GM21447 (cell line): ENCODE results near the gene PCDHA7.
"Not testable (repeated sequence)": the region's sequence is repeated elsewhere in the genome, so short reads cannot be mapped to it uniquely, and the experiment has no call there.

Source experiments
- ATAC-seq: cut with Tn5 transposase; IDR thresholded peaks from one replicate; pipeline ENCODE4 v1.9.1; 2021; ENCODE audit not compliant: unreplicated experiment

The PCDHA7 gene

DNA sequence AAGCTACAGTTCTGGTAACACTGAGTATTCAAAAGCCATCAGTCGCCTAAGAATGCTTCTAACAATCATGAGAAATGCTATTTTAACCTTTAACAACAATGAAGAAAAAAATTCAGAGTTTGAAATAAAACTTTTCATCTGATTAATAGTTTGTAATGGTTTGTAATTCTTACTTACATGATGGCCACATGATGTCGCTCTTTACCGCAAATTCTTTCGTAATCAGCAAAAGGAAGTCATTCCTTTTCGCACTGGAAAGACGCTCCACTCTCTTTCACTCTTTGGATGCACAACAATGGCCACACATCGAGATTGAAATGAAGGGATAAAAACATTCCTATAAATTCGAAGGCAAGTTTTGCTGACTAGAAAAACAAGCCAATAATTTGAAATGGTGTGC, at the start of gene PCDHA7:
Gene PCDHA7 (plus strand): TSS at position 277 of the 400 bp plus-strand sequence. CDS start 115 bp downstream, at position 392.
- no peak for ATAC-seq

DNA sequence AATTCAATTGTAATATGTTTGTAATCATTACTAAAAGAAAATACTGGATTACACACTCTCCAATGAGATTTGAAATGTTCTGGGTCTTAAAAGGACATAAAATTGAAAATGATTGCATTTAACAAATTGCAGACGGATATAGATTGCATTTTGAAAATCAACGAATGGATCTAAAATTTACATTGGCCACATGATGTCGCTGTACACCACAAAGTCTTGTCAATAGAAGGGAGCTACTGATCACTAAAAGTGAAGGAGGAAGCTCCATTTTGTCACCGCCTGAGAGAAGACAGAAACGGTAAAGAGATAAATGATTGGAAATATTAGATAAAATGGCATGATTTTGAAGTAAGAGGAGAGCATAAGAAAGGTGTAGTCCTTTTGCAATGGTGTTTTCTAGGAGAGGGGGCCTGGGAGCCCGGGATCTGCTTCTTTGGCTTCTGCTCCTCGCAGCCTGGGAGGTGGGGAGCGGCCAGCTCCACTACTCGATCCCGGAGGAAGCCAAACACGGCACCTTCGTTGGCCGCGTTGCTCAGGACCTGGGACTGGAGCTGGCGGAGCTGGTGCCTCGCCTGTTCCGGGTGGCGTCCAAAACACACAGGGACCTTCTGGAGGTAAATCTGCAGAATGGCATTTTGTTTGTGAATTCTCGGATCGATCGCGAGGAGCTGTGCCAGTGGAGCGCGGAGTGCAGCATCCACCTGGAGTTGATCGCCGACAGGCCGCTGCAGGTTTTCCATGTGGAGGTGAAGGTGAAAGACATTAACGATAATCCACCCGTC, 48.0 kb upstream of the PCDHA7 start, which contains the start of gene PCDHA1:
Gene PCDHA1 (plus strand): TSS at position 236 of the 782 bp plus-strand sequence.
- ATAC-seq = no peak

DNA sequence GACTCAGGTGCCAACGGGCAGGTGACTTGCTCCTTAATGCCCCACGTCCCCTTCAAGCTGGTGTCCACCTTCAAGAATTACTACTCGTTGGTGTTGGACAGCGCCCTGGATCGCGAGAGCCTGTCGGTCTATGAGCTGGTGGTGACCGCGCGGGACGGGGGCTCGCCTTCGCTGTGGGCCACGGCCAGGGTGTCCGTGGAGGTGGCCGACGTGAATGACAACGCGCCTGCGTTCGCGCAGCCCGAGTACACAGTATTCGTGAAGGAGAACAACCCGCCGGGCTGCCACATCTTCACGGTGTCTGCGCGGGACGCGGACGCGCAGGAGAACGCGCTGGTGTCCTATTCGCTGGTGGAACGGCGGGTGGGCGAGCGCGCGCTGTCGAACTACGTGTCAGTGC, 46.6 kb upstream of the PCDHA7 start:
- not testable (repeated sequence) for ATAC-seq

DNA sequence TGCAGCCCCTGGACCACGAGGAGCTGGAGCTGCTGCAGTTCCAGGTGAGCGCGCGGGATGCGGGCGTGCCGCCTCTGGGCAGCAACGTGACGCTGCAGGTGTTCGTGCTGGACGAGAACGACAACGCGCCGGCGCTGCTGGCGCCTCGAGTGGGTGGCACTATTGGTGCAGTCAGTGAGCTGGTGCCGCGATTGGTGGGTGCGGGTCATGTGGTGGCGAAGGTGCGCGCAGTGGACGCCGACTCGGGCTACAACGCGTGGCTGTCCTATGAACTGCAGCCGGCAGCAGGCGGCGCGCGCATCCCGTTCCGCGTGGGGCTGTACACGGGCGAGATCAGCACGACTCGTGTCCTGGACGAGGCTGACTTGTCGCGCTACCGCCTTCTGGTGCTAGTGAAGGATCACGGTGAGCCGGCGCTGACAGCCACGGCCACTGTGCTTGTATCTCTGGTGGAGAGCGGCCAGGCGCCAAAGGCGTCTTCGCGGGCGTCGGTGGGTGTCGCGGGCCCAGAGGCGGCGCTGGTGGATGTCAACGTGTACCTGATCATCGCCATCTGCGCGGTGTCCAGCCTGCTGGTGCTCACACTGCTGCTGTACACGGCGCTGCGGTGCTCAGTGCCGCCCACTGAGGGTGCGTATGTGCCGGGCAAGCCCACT, 46.1 kb upstream of the PCDHA7 start:
- not testable (repeated sequence) for ATAC-seq

DNA sequence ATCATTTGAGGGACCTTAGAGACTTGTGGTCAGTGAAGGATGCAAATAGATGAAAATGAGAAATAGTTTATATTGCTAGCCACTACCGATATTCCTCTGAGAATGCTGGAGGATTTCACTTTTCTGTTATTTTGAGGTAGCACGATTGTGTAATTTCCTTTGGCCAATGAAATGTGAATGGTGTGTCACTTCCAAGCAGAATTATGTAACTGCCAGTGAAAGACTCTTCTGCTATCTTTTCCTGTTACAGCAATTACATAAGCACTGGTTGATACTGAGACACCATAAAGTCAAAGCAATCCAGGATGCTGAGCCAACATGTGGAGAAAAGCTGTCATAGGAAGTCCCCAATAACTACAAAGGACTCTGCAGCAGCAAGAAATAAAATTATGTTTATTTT, 43.0 kb upstream of the PCDHA7 start:
- no peak for ATAC-seq

DNA sequence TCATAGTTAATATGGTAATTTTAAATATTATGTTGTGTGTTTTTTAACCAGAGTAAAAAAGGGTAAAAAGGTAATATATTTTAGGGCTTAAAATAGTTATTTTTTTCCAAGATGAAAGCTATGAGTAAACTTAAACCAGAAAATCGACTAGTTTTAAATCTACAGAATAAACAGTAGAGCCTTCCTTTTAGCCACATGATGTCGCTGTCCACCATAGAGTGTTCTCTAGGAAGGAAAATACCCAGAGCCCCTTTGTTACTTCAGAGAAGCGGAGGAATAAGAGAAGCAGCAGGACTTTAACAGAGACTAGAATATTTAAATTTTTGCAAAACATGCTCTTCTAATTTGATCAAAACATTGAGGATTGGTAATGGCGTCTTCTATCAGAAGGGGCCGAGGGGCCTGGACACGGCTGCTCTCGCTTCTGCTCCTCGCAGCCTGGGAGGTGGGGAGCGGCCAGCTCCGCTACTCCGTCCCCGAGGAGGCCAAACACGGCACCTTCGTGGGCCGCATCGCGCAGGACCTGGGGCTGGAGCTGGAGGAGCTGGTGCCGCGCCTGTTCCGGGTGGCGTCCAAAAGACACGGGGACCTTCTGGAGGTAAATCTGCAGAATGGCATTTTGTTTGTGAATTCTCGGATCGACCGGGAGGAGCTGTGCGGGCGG, 39.3 kb upstream of the PCDHA7 start, which contains the start of gene PCDHA2:
Gene PCDHA2 (plus strand): TSS at position 258 of the 664 bp plus-strand sequence.
- ATAC-seq = no peak

DNA sequence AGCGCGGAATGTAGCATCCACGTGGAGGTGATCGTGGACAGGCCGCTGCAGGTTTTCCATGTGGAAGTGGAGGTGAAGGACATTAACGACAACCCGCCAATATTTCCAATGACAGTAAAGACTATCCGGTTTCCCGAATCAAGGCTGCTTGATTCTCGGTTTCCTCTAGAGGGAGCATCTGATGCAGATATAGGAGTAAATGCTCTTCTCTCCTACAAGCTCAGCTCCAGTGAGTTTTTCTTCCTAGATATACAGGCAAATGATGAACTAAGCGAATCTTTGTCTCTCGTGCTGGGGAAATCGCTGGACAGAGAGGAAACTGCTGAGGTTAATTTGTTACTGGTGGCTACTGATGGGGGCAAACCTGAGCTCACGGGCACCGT, 38.8 kb upstream of the PCDHA7 start:
- no peak for ATAC-seq

GRCh38 chr5:140796072-140796717, 37.9 kb upstream of the PCDHA7 start:
- not testable (repeated sequence) for ATAC-seq

DNA sequence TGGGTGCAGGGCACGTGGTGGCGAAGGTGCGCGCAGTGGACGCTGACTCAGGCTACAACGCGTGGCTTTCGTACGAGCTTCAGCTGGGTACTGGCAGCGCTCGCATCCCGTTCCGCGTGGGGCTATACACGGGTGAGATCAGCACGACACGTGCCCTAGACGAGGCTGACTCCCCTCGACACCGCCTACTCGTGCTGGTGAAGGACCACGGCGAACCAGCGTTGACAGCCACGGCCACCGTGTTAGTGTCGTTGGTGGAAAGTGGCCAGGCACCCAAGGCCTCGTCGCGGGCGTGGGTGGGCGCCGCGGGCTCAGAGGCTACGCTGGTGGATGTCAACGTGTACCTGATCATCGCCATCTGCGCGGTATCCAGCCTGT, 37.4 kb upstream of the PCDHA7 start:
- no peak for ATAC-seq

GRCh38 chr5:140800816-140801493, 33.1 kb upstream of the PCDHA7 start, which contains the start of gene PCDHA3:
Gene PCDHA3 (plus strand): TSS chr5:140801057.
- ATAC-seq = no peak

GRCh38 chr5:140801494-140801841, 32.6 kb upstream of the PCDHA7 start:
- ATAC-seq = no peak

GRCh38 chr5:140802381-140802780, 31.7 kb upstream of the PCDHA7 start:
- ATAC-seq = not testable (repeated sequence)

DNA sequence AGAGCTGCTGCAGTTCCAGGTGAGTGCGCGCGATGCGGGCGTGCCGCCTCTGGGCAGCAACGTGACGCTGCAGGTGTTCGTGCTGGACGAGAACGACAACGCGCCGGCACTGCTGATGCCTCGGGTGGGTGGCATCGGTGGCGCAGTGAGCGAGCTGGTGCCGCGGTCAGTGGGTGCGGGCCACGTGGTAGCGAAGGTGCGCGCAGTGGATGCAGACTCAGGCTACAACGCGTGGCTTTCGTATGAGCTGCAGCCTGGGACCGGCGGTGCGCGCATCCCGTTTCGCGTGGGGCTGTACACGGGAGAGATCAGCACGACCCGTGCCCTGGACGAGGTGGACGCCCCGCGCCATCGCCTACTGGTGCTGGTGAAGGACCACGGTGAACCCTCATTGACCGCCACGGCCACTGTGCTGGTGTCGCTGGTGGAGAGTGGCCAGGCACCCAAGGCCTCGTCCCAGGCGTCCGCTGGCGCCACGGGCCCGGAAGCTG, 31.2 kb upstream of the PCDHA7 start:
- no peak for ATAC-seq

- no peak for ATAC-seq
Measured at GRCh38 chr5:140806834-140807775, 27.0 kb upstream of the PCDHA7 start, which contains the start of gene PCDHA4. Gene PCDHA4 (plus strand): TSS chr5:140807068.

DNA sequence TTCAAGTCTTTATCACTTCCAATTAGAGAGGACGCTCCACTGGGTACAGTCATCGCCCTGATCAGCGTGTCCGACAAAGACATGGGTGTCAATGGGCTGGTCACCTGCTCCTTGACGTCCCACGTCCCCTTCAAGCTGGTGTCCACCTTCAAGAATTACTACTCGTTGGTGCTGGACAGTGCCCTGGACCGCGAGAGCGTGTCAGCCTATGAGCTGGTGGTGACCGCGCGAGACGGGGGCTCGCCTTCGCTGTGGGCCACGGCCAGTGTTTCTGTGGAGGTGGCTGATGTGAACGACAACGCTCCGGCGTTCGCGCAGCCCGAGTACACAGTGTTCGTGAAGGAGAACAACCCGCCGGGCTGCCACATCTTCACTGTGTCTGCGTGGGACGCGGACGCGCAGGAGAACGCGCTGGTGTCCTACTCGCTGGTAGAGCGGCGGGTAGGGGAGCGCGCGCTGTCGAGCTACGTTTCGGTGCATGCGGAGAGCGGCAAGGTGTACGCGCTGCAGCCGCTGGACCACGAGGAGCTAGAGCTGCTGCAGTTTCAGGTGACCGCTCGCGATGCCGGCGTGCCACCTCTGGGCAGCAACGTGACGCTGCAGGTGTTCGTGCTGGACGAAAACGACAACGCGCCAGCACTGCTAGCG, 25.7 kb upstream of the PCDHA7 start:
- not testable (repeated sequence) for ATAC-seq

DNA sequence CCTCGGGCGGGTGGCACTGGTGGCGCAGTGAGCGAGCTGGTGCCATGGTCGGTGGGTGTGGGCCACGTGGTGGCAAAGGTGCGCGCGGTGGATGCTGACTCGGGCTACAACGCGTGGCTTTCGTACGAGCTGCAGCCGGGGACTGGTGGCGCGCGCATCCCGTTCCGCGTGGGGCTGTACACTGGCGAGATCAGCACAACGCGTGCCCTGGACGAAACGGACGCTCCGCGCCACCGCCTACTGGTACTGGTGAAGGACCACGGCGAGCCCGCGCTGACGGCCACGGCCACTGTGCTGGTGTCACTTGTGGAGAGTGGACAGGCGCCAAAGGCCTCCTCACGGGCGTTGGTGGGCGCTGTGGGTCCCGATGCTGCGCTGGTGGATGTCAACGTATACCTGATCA, 25.2 kb upstream of the PCDHA7 start:
- ATAC-seq = no peak

DNA sequence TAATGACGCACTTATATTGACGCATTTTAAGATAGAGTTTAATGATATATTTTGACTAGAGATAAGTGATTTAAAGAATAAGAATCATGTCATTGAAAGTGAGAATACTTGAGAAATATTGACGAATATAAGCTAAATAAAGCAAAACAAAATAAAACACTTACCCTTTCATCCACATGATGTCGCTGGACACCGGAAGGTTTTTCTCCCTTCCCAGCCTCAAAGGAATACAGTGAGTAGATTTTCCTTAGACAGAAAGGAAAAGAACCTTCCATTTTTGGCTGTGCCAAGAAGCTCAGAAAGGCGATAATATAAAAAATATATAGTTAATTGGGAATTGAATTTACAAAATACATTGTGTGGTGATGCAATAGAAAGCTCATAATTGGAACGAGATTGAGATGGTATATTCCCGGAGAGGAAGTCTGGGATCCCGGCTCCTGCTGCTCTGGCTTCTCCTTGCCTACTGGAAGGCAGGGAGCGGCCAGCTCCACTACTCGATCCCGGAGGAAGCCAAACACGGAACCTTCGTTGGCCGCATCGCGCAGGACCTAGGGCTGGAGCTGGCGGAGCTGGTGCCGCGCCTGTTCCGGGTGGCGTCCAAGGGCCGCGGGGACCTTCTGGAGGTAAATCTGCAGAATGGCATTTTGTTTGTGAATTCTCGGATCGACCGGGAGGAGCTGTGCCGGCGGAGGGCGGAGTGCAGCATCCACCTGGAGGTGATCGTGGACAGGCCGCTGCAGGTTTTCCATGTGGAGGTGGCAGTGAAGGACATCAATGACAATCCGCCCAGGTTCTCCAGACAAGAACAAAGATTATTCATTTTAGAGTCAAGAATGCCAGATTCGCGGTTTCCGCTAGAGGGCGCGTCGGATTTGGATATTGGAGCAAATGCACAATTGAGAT, 12.4 kb upstream of the PCDHA7 start, which contains the start of gene PCDHA5:
Gene PCDHA5 (plus strand): TSS at position 239 of the 906 bp plus-strand sequence.
- no peak for ATAC-seq

DNA sequence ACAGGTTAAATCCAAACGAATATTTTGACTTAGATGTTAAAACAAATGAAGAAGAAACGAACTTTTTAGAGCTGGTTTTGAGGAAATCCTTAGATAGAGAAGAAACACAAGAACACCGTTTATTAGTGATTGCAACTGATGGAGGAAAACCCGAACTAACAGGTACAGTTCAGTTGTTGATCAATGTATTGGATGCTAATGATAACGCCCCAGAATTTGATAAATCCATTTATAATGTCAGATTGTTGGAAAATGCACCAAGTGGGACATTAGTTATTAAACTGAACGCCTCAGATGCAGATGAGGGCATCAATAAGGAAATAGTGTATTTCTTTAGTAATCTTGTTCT, 11.8 kb upstream of the PCDHA7 start:
- ATAC-seq = no peak
